Umbilical cord (tissue), 1 donor: Measurements from ENCODE around the gene FHDC1. TPM values are rescaled to one million over a fixed set of nuclear protein-coding genes. Genes with fewer than 3 reads are reported as not detected.

ENCODE experiments used
- total RNA-seq: library from RNA; depleted of rRNA; stranded (reverse); fragments of >200 nt; gene quantifications from one replicate; pipeline ENCODE4 v1.2.3, GENCODE V29; 2014; ENCODE audit warnings: low replicate concordance; ENCODE audit not compliant: insufficient read depth

FHDC1 gene
- total RNA-seq, 1 donor from 2014 or later, result 2.6 TPM

Other genes starting within 250 kb of the FHDC1 start
- gene TIGD4, start 156.6 kb upstream of the FHDC1 start, total RNA-seq, result 3.9 TPM
- 35.9 TPM for gene ARFIP1, start 156.4 kb upstream of the FHDC1 start, total RNA-seq